Measurements from ENCODE around the gene KLHDC3.

Gene KLHDC3

GRCh38 chr6:42968126-42968701 lies 45.8 kb upstream of the KLHDC3 start:
- ATAC-seq (ENCODE audit: insufficient read depth, low read depth) = no peak

DNA sequence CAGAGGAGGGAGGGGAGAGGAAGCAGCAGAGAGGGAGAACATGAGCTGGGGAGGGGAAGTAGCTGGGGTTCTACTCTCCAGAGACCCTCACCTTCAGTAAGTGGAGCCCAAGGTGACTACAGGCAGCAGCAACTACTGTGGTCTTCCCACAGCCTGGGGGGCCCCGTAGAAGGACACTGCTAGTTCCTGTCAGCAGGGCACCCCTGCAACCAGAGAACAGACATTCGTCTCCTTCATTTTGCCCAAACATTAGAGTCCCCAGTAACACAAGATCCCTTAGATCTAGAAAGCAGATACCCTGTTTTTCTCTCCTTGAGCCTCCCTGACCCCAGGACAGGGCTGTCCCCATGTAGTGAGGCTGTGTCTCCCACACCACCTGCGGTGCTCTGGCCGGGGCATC lies 45.3 kb upstream of the KLHDC3 start:
- ATAC-seq (ENCODE audit: insufficient read depth, low read depth) = no peak
- Histone ChIP-seq H3K27ac (ENCODE audit: low read length) (no peak overlapping the region), H3K36me3 (ENCODE audit: insufficient read depth, low read length) (peaks cover 52% of the 10 kb centered on the region), H3K9me3 (ENCODE audit: insufficient read depth, low read length, severe bottlenecking) (no peaks in the 10 kb centered on the region), H3K79me2 (ENCODE audit: insufficient read depth, low read length) (no peaks in the 10 kb centered on the region), H3K4me2 (ENCODE audit: insufficient read depth, low read length) (no peak overlapping the region), H2AFZ (ENCODE audit: low read depth, low read length) (no peak overlapping the region), H3K9ac (ENCODE audit: low read depth, low read length) (no peak overlapping the region), H3K27me3 (ENCODE audit: insufficient read depth, low read length, poor library complexity) (no peaks in the 10 kb centered on the region), H4K20me1 (ENCODE audit: insufficient read depth, low read length) (0 out of 2 replicates have a peak, but pooled peaks cover 2% of the 10 kb centered on the region), H3K4me1 (ENCODE audit: insufficient read depth, low read length) (no peaks in the 10 kb centered on the region), H3K4me3 (ENCODE audit: low read depth in 1 of 2, low read length in 2 of 2) (no peak overlapping the region)
- TF ChIP-seq EZH2 (IDR thresholded peaks at IDR 0.05; ENCODE audit: borderline replicate concordance, low read depth, low read length, severe bottlenecking) = no peak
- TF ChIP-seq, protein P1, sequence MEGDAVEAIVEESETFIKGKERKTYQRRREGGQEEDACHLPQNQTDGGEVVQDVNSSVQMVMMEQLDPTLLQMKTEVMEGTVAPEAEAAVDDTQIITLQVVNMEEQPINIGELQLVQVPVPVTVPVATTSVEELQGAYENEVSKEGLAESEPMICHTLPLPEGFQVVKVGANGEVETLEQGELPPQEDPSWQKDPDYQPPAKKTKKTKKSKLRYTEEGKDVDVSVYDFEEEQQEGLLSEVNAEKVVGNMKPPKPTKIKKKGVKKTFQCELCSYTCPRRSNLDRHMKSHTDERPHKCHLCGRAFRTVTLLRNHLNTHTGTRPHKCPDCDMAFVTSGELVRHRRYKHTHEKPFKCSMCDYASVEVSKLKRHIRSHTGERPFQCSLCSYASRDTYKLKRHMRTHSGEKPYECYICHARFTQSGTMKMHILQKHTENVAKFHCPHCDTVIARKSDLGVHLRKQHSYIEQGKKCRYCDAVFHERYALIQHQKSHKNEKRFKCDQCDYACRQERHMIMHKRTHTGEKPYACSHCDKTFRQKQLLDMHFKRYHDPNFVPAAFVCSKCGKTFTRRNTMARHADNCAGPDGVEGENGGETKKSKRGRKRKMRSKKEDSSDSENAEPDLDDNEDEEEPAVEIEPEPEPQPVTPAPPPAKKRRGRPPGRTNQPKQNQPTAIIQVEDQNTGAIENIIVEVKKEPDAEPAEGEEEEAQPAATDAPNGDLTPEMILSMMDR (IDR thresholded peaks at IDR 0.05; ENCODE audit: borderline replicate concordance, extremely low read depth, low read length, poor library complexity, severe bottlenecking) = no peak
- no peak for DNase-seq

More at GRCh38 chr6:42968126-42968701, 45.8 kb upstream of the KLHDC3 start:
- H3K27ac ChIP-seq (ENCODE audit: low read length) = no peak overlapping the region
- 0 out of 2 replicates have a peak, but pooled peaks cover 2% of the 10 kb centered on the region for H4K20me1 ChIP-seq (ENCODE audit: insufficient read depth, low read length)
- no peaks in the 10 kb centered on the region for H3K27me3 ChIP-seq (ENCODE audit: insufficient read depth, low read length, poor library complexity)
- TF ChIP-seq, protein P1 (IDR thresholded peaks at IDR 0.05; ENCODE audit: borderline replicate concordance, extremely low read depth, low read length, poor library complexity, severe bottlenecking) = no peak
- no peak for TF ChIP-seq EZH2 (IDR thresholded peaks at IDR 0.05; ENCODE audit: borderline replicate concordance, low read depth, low read length, severe bottlenecking)
- H3K79me2 ChIP-seq (ENCODE audit: insufficient read depth, low read length) = no peaks in the 10 kb centered on the region
- no peak overlapping the region for H3K4me3 ChIP-seq (ENCODE audit: low read depth in 1 of 2, low read length in 2 of 2)
- H3K9me3 ChIP-seq (ENCODE audit: insufficient read depth, low read length, severe bottlenecking) = no peaks in the 10 kb centered on the region
- no peak for DNase-seq
- no peak overlapping the region for H2AFZ ChIP-seq (ENCODE audit: low read depth, low read length)
- H3K9ac ChIP-seq (ENCODE audit: low read depth, low read length) = no peak overlapping the region
- H3K4me2 ChIP-seq (ENCODE audit: insufficient read depth, low read length) = no peak overlapping the region
- H3K36me3 ChIP-seq (ENCODE audit: insufficient read depth, low read length) = peaks cover 55% of the 10 kb centered on the region
- H3K4me1 ChIP-seq (ENCODE audit: insufficient read depth, low read length) = no peaks in the 10 kb centered on the region

GRCh38 chr6:42969431-42969830 lies 44.6 kb upstream of the KLHDC3 start:
- no peak for TF ChIP-seq EZH2 (IDR thresholded peaks at IDR 0.05; ENCODE audit: borderline replicate concordance, low read depth, low read length, severe bottlenecking)
- TF ChIP-seq, protein P1 (IDR thresholded peaks at IDR 0.05; ENCODE audit: borderline replicate concordance, extremely low read depth, low read length, poor library complexity, severe bottlenecking) = no peak
- Histone ChIP-seq H3K9ac (ENCODE audit: low read depth, low read length) (no peak overlapping the region), H3K27ac (ENCODE audit: low read length) (no peak overlapping the region), H3K79me2 (ENCODE audit: insufficient read depth, low read length) (no peaks in the 10 kb centered on the region), H3K4me1 (ENCODE audit: insufficient read depth, low read length) (no peaks in the 10 kb centered on the region), H3K9me3 (ENCODE audit: insufficient read depth, low read length, severe bottlenecking) (no peaks in the 10 kb centered on the region), H3K4me2 (ENCODE audit: insufficient read depth, low read length) (no peak overlapping the region), H3K36me3 (ENCODE audit: insufficient read depth, low read length) (peaks cover 51% of the 10 kb centered on the region), H2AFZ (ENCODE audit: low read depth, low read length) (no peak overlapping the region), H3K27me3 (ENCODE audit: insufficient read depth, low read length, poor library complexity) (no peaks in the 10 kb centered on the region), H3K4me3 (ENCODE audit: low read depth in 1 of 2, low read length in 2 of 2) (no peak overlapping the region), H4K20me1 (ENCODE audit: insufficient read depth, low read length) (0 out of 2 replicates have a peak, but pooled peaks cover 2% of the 10 kb centered on the region)
- ATAC-seq (ENCODE audit: insufficient read depth, low read depth) = no peak
- DNase-seq = no peak

All from DND-41 (cell line).